Body of pancreas (tissue), 4 donors: ENCODE results near the gene C14orf119. TPM values are rescaled to one million over a fixed set of nuclear protein-coding genes. Genes with fewer than 3 reads are reported as not detected.

Source experiments
- ATAC-seq: fragments of 150-250 bp; one replicate; pipeline ENCODE4 v1.9.1; 2016
- DNase-seq, 4 donors: peaks; one replicate each; pipeline ENCODE4 v3.0.0-alpha.2; 2019
- H3K27ac ChIP-seq, 4 donors: fragments of 200-600 bp; sonication (generic); 1 replicate in 3 of 4; 2 replicates in 1 of 4; pipeline versions ENCODE4 v1.5.1 to v1.6.1; 2016 to 2019; ENCODE audit warnings: mild to moderate bottlenecking in 1 of 4, mixed read lengths in 1 of 4, moderate library complexity in 1 of 4
- H3K27me3 ChIP-seq, 2 donors: fragments of 200-600 bp; sonication (generic); one replicate each; pipeline ENCODE4 v1.6.0; 2016; ENCODE audit warnings: mild to moderate bottlenecking in 1 of 2
- H3K36me3 ChIP-seq, 2 donors: fragments of 200-600 bp; sonication (generic); replicated peaks in 1 of 2; 2 replicates each; pipeline ENCODE4 v1.5.1; 2016; ENCODE audit warnings: low read depth in 2 of 2; ENCODE audit not compliant: insufficient read depth in 1 of 2
- H3K4me1 ChIP-seq: fragments of 200-600 bp; sonication (generic); one replicate; pipeline ENCODE4 v1.6.0; 2016
- H3K4me3 ChIP-seq, 2 donors: fragments of 200-600 bp; sonication (generic); 1 replicate in 1 of 2; 2 replicates in 1 of 2; pipeline ENCODE4 v1.5.1; 2016 to 2019
- H3K9me3 ChIP-seq, 3 donors: fragments of 200-600 bp; sonication (generic); 1 replicate in 2 of 3; 2 replicates in 1 of 3; pipeline ENCODE4 v1.5.1; 2016
- POLR2A ChIP-seq, 3 donors: fragments of 450-650 bp; IDR thresholded peaks; one replicate each; pipeline ENCODE4 v1.6.1; 2016; ENCODE audit warnings: antibody characterized with exemption in 3 of 3, mild to moderate bottlenecking in 2 of 3
- WGBS, 2 donors: methylation state at CpG; one replicate each; pipeline ENCODE4 v1.1.5; 2017; 5-methylcytosine and 5-hydroxymethylcytosine counted together
- intact Hi-C: fragments of 100-400 bp; cut with DNase I; formaldehyde crosslinking; loops from one replicate; pipeline ENCODE4 v1.15.1; 2023
- total RNA-seq, 2 donors: library from RNA; depleted of rRNA; stranded (reverse); fragments of >200 nt; gene quantifications; one replicate each; pipeline ENCODE4 v1.1.0, GENCODE V29; 2016
- TF ChIP-seq, protein P1 (sequence below), 7 experiments: fragments of 450-650 bp in 4 of 7; fragments of 200-600 bp in 3 of 7; sonication (generic) in 3 of 7; IDR thresholded peaks; one replicate each; pipeline ENCODE4 v1.5.1; 2016 to 2019; ENCODE audit warnings: antibody characterized with exemption in 7 of 7

The C14orf119 gene
- total RNA-seq, 2 donors from 2014 or later, result 3.6 to 7.0 TPM

DNA sequence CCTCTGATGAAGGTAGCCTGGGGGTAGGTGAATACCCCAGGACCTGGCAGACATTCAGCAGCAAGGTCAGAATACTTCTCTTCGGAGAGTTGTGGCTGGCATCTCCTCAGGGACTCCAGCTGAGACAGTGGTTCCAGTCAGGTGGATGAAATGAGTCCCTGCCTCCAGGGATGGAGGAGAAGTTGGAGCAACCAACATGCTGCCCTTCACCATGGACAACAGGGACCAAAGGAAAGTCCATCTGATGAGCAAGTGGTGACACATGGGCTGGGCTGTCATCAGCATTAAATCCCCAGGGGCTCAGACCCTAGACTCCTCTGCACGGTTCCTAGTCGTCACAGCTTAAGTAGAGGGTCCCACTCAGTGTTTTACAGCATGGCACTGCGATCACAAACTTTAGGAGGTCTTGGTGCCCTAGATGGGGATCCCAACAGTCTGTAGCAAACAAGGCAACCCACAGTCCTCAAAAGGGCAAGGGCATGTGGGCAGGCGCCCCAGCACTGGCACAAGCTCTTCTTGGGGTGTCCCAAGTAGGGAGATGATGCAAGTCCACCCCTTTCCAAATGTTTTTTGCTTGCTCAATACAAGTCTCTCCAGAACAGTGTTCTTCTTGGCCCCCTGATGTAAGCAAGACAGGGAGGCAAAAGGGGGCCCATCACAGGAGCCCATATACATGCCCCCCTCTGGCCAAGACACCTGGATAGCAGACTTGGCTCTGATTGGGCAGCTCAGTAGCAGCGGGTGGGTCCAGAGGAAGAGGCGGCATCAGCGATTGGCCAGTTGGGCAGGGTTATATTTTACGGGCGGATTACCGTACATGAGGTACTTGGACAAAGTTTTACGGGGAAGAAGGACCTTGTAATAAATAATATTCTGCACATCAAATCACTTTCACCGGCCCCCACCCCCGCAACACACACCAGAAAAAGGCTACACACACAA lies 27.2 kb upstream of the C14orf119 start:
- no peak for TF ChIP-seq POLR2A (IDR thresholded peaks at IDR 0.05)
- TF ChIP-seq, protein P1, sequence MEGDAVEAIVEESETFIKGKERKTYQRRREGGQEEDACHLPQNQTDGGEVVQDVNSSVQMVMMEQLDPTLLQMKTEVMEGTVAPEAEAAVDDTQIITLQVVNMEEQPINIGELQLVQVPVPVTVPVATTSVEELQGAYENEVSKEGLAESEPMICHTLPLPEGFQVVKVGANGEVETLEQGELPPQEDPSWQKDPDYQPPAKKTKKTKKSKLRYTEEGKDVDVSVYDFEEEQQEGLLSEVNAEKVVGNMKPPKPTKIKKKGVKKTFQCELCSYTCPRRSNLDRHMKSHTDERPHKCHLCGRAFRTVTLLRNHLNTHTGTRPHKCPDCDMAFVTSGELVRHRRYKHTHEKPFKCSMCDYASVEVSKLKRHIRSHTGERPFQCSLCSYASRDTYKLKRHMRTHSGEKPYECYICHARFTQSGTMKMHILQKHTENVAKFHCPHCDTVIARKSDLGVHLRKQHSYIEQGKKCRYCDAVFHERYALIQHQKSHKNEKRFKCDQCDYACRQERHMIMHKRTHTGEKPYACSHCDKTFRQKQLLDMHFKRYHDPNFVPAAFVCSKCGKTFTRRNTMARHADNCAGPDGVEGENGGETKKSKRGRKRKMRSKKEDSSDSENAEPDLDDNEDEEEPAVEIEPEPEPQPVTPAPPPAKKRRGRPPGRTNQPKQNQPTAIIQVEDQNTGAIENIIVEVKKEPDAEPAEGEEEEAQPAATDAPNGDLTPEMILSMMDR (IDR thresholded peaks at IDR 0.05), result no peak
- Histone ChIP-seq H3K27me3 (no peaks in the 10 kb centered on the region), H3K9me3 (no peaks in the 10 kb centered on the region), H3K36me3 (peaks cover 6 to 30% of the 10 kb centered on the region in 2 donors), H3K27ac (peak overlapping the region in 1 of 4 donors; percentile 11), H3K4me3 (no peak overlapping the region), H3K4me1 (peaks cover 28% of the 10 kb centered on the region)
- intact Hi-C loops, result no loop called here
- ATAC-seq (no peak), DNase-seq (no peak)
- whole genome bisulfite sequencing, 2 donors, result 69 to 73% methylated on average over 12 to 14 of the region's 14 CpGs

DNA sequence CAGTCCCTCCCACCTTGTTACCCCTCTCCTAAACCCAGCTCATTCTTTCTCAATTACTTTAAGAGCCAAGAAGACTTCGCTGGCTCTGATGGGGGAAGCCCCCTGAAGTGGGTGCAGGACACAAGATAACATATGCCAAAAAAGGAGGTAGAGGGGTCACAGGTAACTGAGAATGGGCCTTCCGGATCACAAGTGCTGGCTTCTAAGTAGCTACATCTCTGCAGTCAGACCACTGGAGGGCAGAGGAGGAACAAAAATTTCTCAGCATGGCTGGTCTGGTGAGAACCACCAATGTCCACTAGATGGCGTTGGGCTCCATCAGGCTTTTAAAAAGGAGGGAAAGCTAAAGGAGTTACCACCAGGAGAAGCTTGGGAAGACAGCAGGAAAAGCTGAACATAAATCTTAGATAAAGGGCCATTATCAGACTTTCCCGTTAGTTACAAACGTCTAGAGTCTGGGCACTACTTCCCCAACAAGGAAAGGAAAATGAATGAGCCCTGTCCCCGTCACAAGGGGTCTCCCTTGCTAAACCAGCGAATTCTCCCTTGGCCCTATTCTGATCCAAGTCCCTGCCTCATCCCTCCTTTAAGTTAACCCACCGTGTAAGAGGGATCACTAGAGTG lies 26.4 kb upstream of the C14orf119 start:
- TF ChIP-seq POLR2A (IDR thresholded peaks at IDR 0.05), result no peak
- TF ChIP-seq, protein P1 (IDR thresholded peaks at IDR 0.05), result peak; percentile 89 to 99 (median 99)
- ATAC-seq (peak; percentile 84), DNase-seq (peak; percentile 85 to 90 (median 87))
- Histone ChIP-seq H3K27me3 (no peaks in the 10 kb centered on the region), H3K36me3 (peaks cover 6 to 22% of the 10 kb centered on the region in 2 donors), H3K4me1 (peaks cover 28% of the 10 kb centered on the region), H3K27ac (peak overlapping the region in 2 of 4 donors; percentile 11 to 19), H3K4me3 (no peak overlapping the region), H3K9me3 (no peaks in the 10 kb centered on the region)
- intact Hi-C loops, result no loop called here
- 26 to 28% methylated on average over 8 of the region's 8 CpGs for WGBS, 2 donors

DNA sequence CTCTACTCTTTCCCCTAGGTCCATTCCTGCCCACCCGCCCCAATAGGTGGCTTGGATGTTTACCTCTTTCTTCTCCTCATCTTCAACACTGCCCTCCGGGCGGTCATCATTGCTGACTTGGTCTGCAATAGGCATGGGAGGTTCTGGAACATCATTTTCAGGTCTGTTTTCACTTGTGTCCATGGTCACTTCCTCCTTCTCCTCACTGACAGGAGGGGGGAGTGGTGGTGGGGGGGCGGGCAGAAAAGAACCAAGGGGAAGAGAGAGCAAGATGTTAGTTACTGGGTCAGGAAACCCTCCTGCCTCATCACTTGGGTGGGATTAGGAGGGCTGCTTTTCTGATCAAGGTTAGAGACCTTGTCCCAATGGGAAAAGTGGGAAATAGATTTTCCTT lies 25.9 kb upstream of the C14orf119 start:
- TF ChIP-seq POLR2A (IDR thresholded peaks at IDR 0.05), result no peak
- TF ChIP-seq, protein P1 (IDR thresholded peaks at IDR 0.05), result no peak
- Histone ChIP-seq H3K4me1 (peaks cover 28% of the 10 kb centered on the region), H3K27ac (peak overlapping the region in 1 of 4 donors; percentile 19), H3K9me3 (no peaks in the 10 kb centered on the region), H3K27me3 (no peaks in the 10 kb centered on the region), H3K4me3 (no peak overlapping the region), H3K36me3 (peaks cover 6 to 18% of the 10 kb centered on the region in 2 donors)
- WGBS, 2 donors, result 78 to 89% methylated on average over 4 of the region's 4 CpGs
- ATAC-seq, result no peak
- DNase-seq, result no peak
- intact Hi-C loops, result no loop called here

DNA sequence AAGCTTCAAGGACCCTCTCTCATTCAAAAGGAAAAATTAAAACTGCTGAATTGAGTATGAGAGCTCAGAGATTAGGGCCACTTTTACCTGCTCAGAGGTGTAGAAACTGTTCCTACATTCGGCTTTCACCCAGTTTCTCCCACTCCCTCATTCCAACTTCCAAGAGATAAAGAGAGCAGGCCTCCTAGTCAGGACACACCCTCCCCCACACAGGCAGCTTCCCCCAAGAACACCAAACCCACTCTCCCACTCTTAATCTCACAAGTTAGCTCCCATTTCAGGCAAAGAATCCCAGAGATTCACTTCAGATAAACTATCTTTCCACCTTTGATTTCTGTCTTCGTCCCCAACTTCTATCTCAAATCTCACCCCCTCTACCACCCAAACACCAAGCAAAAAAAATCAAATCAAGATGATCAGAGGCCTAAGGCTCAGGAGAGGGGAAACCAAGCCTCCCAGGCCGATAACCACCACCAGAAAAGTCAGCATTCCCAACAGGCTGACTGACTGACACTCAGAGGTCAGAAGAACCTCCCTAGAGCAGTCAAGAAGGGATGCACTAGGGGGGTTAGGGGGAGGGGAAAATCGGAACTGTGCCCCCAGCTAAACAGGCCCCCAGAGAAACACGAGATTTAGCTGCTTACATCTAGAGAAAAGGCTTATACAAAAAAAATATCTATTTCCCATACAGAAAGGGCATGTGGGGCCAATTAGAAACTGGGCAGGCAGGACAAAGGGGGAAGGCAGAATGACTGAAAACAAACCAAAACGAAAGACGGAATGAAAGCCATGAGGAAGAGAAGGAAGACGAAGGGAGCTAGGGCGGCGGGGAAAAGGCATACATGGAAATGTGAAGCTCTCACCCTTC lies 24.8 kb upstream of the C14orf119 start:
- TF ChIP-seq, protein P1 (IDR thresholded peaks at IDR 0.05), result no peak
- no peak for TF ChIP-seq POLR2A (IDR thresholded peaks at IDR 0.05)
- Histone ChIP-seq H3K4me1 (peaks cover 28% of the 10 kb centered on the region), H3K4me3 (peak overlapping the region in 1 of 2 donors; percentile 66), H3K27me3 (no peaks in the 10 kb centered on the region), H3K36me3 (peaks cover 3 to 21% of the 10 kb centered on the region in 2 donors), H3K9me3 (no peaks in the 10 kb centered on the region), H3K27ac (peak overlapping the region in 3 of 4 donors; percentile 70 to 86 (median 74))
- intact Hi-C loops, result no loop called here
- DNase-seq, result no peak
- ATAC-seq, result no peak
- WGBS, 2 donors, result 11 to 12% methylated on average over 10 of the region's 10 CpGs
